OCI-LY3 (cell line): ENCODE data around the gene LRFN2.

Experiments
- H2AFZ ChIP-seq: fragments of 200-600, 300-600 bp; shearing (Covaris generic); 2 replicates; pipeline ENCODE4 v1.6.0; 2014; ENCODE audit warnings: antibody characterized with exemption, low read depth, low read length
- H3K27ac ChIP-seq: fragments of 200-600, 300-600 bp; sonication (generic); 2 replicates; pipeline ENCODE4 v1.5.1; 2014; ENCODE audit warnings: mild to moderate bottlenecking, low read length, moderate library complexity, mixed read lengths
- H3K27me3 ChIP-seq: fragments of 200-600, 300-600 bp; sonication (generic); 2 replicates; pipeline ENCODE4 v1.6.1; 2014; ENCODE audit warnings: low read depth, low read length, mixed read lengths
- H3K36me3 ChIP-seq: fragments of 200-600, 300-600 bp; sonication (generic); replicated peaks from 2 replicates; pipeline ENCODE3; 2014; ENCODE audit warnings: low read depth, low read length, mixed read lengths
- H3K4me1 ChIP-seq: fragments of 300-600, 200-600 bp; sonication (generic); 2 replicates; pipeline ENCODE4 v1.6.1; 2014; ENCODE audit warnings: low read length, mixed read lengths
- H3K4me2 ChIP-seq: fragments of 200-600, 300-600 bp; sonication (generic); 2 replicates; pipeline ENCODE4 v1.6.1; 2014; ENCODE audit warnings: low read length, mixed read lengths
- H3K4me3 ChIP-seq: fragments of 300-600, 200-600 bp; sonication (generic); 2 replicates; pipeline ENCODE4 v1.5.1; 2014; ENCODE audit warnings: antibody characterized with exemption, mild to moderate bottlenecking, low read length, moderate library complexity
- H3K79me2 ChIP-seq: fragments of 300-600, 200-600 bp; shearing (Covaris generic); 2 replicates; pipeline ENCODE4 v1.6.1; 2014; ENCODE audit warnings: mild to moderate bottlenecking, low read length, mixed read lengths
- H3K9ac ChIP-seq: fragments of 300-600, 200-600 bp; shearing (Covaris generic); 2 replicates; pipeline ENCODE4 v1.6.0; 2014; ENCODE audit warnings: mild to moderate bottlenecking, low read length, moderate library complexity
- H3K9me3 ChIP-seq: fragments of 200-600, 300-600 bp; shearing (Covaris generic); 2 replicates; pipeline ENCODE4 v1.6.1; 2014; ENCODE audit warnings: low read length, mixed read lengths; ENCODE audit not compliant: insufficient read depth
- H4K20me1 ChIP-seq: fragments of 200-600, 300-600 bp; sonication (generic); 2 replicates; pipeline ENCODE4 v1.6.1; 2016; ENCODE audit warnings: low read length, mixed read lengths; ENCODE audit not compliant: insufficient read depth
- CTCF ChIP-seq: fragments of 200-600, 300-600 bp; sonication (generic); IDR thresholded peaks from 2 replicates; pipeline ENCODE4 v1.5.1; 2014; ENCODE audit warnings: antibody characterized with exemption, low read length, low read depth
- EZH2phosphoT487 ChIP-seq: fragments of 200-600 bp; shearing (Covaris generic); IDR thresholded peaks from 2 replicates; pipeline ENCODE4 v1.6.1; 2018; ENCODE audit warnings: antibody characterized with exemption, mixed run types, low read depth

Gene LRFN2

GRCh38 chr6:40395698-40396076 lies 191.5 kb downstream of the LRFN2 start:
- peaks cover 3% of the 10 kb centered on the region for H3K27me3 ChIP-seq
- H3K36me3 ChIP-seq: no peaks in the 10 kb centered on the region
- H3K9ac ChIP-seq: no peak overlapping the region
- H3K79me2 ChIP-seq: no peaks in the 10 kb centered on the region
- no peak overlapping the region for H3K4me2 ChIP-seq
- H4K20me1 ChIP-seq: no peaks in the 10 kb centered on the region
- H3K9me3 ChIP-seq: no peaks in the 10 kb centered on the region
- H3K4me1 ChIP-seq: no peaks in the 10 kb centered on the region
- no peak overlapping the region for H3K27ac ChIP-seq
- TF ChIP-seq CTCF (no peak), EZH2phosphoT487 (no peak)
- H3K4me3 ChIP-seq: no peak overlapping the region
- H2AFZ ChIP-seq: no peak overlapping the region

DNA sequence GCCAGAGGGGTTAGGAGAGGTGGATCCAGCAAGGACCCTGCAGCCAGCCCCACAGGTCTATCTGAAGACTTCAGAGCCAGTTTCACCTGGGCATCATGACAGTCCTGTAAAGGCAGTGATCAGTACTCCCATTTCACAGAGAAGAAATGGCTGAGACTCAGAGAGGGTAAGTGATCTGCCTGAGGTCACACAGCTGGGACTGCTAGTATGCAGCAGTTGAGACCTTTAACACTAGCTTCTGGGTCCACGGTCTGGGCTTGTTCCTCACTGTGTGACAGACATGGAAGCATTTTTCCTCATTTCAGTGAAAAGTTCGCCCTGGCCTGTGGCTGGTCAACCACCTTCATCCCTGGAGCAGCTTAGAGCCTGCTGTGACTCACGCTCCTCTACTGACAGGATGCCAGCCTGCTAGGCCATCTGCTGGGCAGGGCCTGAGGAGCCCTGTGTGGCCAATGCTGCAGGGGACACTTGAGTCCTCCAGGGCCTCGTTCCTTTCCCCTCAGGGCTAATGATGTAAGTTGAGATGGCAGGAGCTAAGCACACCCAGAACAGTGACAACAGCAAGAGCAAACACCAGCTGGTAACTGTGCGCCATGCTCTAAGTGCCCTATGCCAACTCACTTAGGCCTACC lies 192.0 kb downstream of the LRFN2 start:
- Histone ChIP-seq H2AFZ (no peak overlapping the region), H3K36me3 (no peaks in the 10 kb centered on the region), H3K27ac (no peak overlapping the region), H3K9ac (no peak overlapping the region), H3K9me3 (no peaks in the 10 kb centered on the region), H3K27me3 (peaks cover 8% of the 10 kb centered on the region), H4K20me1 (no peaks in the 10 kb centered on the region), H3K4me1 (no peaks in the 10 kb centered on the region), H3K79me2 (no peaks in the 10 kb centered on the region), H3K4me2 (no peak overlapping the region), H3K4me3 (no peak overlapping the region)
- TF ChIP-seq CTCF: no peak
- no peak for TF ChIP-seq EZH2phosphoT487

DNA sequence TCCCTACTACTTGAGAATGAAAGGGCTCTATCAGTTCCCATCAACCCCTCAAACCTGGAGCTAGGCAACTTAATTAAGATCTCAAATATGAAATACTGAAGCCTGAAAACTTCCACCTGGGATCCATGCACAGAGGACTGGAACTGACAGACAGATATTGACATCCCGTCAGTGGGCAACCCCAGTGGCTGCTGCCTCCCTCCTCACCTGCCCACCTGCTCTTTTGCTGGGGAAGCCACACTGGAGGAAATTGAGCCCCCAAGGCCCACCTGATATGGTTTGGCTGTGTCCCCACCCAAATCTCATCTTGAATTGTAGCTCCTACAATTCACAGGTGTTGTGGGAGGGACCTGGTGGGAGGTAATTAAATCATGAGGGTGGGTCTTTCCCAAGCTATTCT lies 192.8 kb downstream of the LRFN2 start:
- H3K27ac ChIP-seq: no peak overlapping the region
- H3K4me3 ChIP-seq: no peak overlapping the region
- no peaks in the 10 kb centered on the region for H3K4me1 ChIP-seq
- no peak overlapping the region for H3K9ac ChIP-seq
- peaks cover 15% of the 10 kb centered on the region for H3K27me3 ChIP-seq
- no peaks in the 10 kb centered on the region for H4K20me1 ChIP-seq
- H2AFZ ChIP-seq: no peak overlapping the region
- H3K9me3 ChIP-seq: no peaks in the 10 kb centered on the region
- H3K79me2 ChIP-seq: no peaks in the 10 kb centered on the region
- no peak overlapping the region for H3K4me2 ChIP-seq
- TF ChIP-seq EZH2phosphoT487 (no peak), CTCF (no peak)
- H3K36me3 ChIP-seq: no peaks in the 10 kb centered on the region

DNA sequence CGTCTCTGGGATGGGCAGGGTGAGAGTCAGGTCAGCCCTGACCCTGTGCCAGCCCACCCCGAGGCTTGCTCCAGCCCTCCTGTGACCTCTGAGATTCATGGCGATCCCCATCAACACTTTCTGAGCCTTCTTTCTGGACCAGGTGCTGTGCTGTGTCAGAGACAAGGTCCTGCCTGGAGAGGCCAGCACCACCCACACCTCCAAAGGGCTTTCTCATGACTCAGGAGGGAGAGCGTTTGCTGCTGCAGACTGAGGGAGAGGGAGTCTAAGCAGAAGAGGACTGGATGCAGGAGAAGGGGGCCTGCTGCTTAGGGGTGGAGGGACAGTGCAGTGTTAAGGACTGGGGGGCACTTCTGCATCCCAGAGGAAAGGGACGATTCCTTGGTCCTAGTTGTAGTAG lies 193.5 kb downstream of the LRFN2 start:
- H3K79me2 ChIP-seq: no peaks in the 10 kb centered on the region
- no peak overlapping the region for H3K4me3 ChIP-seq

More for the DNA sequence above, 193.5 kb downstream of the LRFN2 start:
- H3K9ac ChIP-seq: no peak overlapping the region
- H3K4me2 ChIP-seq: no peak overlapping the region
- no peaks in the 10 kb centered on the region for H3K36me3 ChIP-seq
- H3K27ac ChIP-seq: no peak overlapping the region
- no peak for TF ChIP-seq EZH2phosphoT487
- no peak for TF ChIP-seq CTCF
- H3K27me3 ChIP-seq: peaks cover 23% of the 10 kb centered on the region
- no peaks in the 10 kb centered on the region for H3K4me1 ChIP-seq
- no peak overlapping the region for H2AFZ ChIP-seq
- no peaks in the 10 kb centered on the region for H3K9me3 ChIP-seq
- no peaks in the 10 kb centered on the region for H4K20me1 ChIP-seq
